DLD1 (cell line): ENCODE results near the gene GRK2.

ENCODE experiments used
- in situ Hi-C: cut with HindIII; loops from 2 replicates; pipeline ENCODE4 v1.10.0; 2017; ENCODE audit warnings: low sequenced_read_pairs

GRK2 gene

DNA sequence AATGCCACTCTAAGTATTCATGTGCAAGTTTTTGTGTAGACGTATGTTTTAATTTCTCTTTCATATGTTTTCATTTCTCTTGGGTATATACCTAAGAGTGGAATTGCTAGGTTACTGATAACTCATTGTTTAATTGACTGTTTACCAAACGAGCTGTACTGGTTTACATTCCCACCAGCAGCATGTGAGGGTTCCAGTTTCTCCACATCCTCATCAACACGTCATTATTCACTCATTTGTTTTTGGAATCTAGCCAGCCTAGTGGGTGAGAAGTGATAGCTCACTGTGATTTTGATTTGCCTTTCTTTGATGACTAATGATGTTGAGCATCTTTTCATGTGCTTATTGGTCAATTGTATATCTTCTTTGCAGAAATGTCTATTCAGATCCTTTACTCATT lies 26.8 kb downstream of the GRK2 start:
- in situ Hi-C loops = no loop called here

DNA sequence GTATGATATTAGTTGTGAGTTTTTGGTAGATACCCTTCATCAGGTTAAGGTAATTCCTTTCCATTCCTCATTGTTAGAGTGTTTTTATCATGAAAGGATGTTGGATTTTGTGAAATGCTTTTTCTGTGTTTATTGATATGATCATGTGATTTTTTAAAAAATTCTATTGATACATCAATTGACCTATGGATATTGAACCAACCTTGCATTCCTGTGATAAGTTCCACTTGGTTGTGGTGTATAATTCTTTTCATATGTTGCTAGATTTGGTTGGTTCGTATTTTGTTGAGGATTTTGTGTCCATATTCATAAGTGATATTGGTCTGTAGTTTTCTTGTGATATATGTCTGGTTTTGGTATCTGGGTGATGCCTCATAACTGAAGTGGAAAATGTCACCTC lies 29.6 kb downstream of the GRK2 start:
- in situ Hi-C loops = no loop called here

DNA sequence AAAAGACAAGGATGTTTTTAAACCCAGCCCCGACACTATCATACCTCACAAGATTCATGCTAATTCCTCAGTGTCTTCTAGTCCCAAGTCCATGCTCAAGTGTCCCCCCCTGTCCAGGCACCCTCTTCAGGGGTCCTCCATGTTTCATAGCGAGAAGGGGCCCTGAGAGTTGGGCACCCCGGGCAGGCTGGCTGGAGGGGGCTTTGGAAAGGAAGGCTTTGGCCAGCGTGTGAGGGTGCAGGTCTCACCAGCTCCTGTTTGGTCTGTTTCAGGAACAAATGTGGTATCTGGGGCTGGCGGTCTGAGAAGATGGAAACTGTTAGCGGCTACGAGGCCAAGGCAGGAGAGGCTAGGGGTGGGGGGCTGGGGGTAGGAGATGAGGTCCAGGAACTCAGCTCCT lies 32.5 kb downstream of the GRK2 start:
- in situ Hi-C loops = no loop called here

DNA sequence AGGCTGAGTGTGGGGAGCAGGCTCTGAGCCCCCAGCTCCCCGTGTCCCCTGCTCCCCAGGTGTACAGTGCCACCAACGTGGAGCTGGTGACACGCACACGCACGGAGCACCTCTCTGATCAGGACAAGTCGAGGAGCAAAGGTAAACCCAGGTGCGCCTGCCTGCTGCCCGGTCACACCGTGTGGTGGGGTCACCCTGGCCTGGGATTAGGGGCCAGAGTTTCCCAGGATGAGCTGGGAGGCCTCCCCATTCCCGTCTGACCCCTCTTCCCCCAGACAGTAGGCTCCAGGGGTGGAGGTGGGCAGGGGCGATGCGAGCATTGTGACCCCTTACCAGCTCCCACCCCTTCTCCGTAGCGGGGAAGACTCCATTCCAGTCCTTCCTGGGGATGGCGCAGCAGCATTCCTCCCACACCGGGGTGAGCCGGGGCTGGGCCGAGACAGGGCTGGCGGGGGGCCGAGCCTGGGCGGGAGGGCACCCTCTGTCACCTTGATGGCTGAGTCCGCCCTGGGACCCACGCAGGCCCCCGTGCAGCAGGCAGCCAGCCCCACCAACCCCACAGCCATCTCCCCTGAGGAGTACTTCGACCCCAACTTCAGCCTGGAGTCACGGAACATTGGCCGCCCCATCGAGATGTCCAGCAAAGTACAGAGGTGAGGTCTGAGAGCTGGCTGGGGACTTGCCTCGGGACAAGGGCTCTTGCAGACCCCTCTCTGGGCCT lies 33.4 kb downstream of the GRK2 start:
- in situ Hi-C loops = no loop called here

DNA sequence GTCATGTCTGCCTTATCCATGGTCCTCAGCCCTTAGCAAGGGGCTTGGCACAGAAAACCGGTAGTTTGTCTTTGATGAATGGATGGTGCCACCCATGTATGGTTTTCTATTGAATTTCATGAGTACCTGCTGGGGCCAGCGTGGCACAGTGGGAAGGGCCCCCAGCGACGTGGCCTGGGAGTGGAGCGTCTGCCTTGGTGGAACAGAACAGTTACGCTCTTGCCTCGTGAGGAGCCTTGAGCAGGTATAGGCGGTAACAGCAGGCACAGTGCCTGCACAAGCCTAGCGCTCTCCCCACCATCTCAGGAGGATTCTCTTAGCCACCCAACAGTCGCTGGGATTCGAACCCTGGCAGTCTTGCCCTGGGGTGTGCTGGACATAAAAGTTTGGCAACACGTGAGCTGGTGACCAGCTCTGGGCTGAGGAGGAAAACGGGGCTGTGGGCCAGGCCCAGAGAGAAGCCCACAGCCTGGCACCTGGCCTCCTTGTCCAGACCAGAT lies 34.0 kb downstream of the GRK2 start:
- in situ Hi-C loops = no loop called here

DNA sequence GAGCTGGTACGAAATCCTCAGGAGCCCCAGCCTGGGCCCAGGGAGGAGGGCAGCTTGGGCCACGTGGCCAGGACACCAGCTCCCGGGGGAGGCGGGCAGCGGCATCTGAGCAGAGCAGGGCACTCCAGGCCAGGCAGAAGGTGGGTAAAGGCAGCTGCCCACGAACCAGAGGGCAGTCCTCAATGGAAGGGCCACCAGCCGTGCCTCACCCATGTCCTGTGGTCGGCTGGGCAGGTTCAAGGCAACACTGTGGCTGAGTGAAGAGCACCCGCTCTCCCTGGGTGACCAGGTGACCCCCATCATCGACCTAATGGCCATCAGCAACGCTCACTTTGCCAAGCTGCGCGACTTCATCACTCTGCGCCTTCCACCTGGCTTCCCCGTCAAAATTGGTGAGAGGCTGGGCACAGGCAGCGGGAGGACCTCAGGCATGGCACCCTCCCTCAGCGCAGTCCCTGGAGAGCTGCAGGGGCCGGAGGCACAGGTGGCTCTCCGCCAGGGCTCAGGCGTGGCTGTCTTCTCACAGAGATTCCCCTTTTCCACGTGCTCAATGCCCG lies 34.6 kb downstream of the GRK2 start:
- in situ Hi-C loops = no loop called here

DNA sequence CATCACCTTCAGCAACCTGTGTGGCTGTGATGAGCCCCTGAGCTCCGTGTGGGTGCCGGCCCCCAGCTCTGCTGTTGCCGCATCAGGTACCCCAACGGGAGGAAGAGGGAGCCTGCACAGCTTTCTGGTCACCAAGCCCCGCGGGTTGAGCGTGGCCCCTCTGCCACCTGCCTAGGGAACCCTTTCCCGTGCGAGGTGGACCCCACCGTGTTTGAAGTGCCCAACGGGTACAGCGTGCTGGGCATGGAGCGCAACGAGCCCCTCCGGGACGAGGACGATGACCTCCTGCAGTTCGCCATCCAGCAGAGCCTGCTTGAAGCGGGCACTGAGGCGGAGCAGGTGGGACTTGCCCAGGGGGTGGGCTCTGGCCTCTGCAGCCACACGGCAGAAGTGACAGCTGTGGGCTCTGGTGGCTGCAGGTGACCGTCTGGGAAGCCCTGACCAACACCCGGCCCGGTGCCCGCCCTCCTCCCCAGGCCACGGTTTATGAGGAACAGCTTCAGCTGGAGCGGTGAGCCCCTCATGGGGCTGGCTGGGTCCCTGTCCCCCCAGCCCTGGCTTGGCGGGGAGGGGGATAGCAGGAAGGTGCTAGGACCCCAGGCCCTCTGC lies 35.1 kb downstream of the GRK2 start:
- in situ Hi-C loops = no loop called here

DNA sequence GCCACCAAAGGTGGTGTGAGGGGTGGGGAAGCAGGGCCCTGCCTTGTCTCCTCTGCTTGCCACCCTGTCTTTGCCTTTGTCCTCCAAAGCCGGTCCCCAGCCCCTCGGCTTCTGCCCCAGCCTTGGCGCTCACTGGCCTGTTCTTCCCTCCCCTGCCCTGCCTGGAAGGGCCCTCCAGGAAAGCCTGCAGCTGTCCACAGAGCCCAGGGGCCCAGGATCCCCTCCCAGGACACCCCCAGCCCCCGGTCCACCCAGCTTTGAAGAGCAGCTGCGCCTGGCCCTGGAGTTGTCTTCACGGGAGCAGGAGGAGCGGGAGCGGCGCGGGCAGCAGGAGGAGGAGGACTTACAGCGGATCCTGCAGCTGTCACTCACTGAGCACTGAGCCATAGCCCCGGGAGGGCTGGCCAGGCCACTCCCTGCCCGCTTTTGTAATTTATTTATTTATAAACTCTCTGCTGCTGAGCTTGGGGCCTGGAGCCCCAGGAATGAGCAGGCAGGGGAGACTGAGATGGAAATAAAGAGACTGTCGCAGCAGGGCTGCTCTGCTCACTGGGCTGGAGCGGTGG lies 35.8 kb downstream of the GRK2 start:
- in situ Hi-C loops = no loop called here

DNA sequence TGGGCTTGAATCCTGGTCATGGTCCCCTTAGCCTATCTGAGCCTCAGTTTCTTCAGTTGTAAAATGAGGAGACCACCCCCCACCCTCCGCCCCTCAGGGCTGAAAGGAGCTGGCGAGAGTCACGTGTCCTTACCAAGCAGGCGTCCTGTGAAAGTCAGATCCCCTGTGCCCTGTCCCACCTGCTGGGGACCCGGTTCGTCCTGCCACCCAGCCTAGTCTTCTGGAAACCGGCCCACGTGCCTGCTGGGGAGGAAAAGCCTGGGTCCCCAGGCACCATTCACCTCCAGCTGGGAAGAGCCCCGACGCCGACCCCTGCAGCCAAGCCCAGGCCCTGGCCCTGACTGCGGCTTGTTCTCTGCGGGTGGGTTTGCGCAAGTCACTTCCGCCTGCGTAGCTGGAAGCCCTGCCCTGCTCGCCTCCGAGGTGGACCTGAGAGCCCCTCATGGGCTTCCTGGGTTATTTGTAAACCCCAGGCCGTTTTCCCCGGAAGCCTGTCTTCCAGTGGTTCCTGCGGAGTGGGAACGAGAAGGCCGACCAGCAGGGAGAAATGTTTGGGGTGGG lies 36.4 kb downstream of the GRK2 start:
- in situ Hi-C loops = no loop called here

DNA sequence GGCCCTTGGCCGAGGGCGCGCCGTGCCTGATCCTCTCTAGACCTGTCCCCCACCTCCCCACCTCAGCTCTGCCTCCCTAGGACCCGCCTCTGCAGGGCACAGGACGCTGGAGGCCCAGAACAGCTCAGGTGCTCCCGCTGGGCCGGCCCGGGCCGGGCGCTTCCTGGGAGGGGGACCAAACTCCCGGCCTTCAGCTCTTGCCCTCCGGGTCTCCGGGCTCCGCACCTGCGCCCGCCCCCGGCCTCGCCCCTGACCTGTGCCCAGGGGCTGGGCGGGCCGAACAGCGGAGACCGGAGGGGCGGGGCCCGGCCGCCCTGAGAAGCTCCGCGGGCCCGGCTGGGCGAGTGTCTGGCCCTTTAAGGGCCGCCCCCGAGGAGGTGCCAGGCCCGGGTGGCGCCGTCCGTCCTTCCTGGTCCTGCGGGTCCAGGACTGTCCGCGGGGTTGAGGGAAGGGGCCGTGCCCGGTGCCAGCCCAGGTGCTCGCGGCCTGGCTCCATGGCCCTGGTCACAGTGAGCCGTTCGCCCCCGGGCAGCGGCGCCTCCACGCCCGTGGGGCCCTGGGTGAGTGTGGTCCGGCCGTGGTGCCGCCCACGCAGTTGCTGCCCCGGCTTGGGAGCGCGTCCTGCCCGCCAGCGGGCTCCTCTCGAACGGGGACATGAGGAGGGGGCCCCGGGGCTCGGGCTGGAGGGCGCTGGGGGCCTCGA lies 37.0 kb downstream of the GRK2 start, which contains the start of gene SSH3:
TSS of gene SSH3 (plus strand) at position 399 of the 703 bp plus-strand sequence. CDS start at position 495, 96 bp downstream.
- in situ Hi-C loops = no loop called here

DNA sequence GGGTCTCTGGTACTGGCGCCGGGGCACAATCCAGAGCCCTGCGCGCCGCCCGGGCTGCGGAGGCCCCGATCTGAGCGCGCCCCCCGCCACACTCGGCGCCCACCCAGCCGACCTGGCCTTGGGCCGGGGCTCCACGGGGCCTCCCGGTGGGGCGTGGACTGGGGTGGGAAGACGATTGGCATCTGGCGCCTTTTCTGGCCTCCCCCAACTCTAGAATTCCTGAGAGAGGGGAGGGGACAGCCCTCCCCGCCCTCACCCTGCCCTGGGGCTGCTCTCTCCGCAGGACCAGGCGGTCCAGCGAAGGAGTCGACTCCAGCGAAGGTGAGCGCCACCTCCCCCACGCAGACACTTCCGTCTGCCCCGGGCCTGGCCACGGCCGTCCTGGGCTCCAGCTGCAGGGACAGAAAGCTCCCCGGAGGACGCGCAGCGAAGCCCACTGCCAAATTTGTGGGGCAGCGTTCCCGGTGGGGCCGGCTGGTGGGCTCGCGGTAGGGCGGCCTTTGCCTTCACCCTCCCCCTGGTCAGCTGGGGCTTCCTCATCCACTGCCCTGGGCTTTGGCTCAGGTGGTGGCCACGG lies 37.6 kb downstream of the GRK2 start:
- in situ Hi-C loops = no loop called here

DNA sequence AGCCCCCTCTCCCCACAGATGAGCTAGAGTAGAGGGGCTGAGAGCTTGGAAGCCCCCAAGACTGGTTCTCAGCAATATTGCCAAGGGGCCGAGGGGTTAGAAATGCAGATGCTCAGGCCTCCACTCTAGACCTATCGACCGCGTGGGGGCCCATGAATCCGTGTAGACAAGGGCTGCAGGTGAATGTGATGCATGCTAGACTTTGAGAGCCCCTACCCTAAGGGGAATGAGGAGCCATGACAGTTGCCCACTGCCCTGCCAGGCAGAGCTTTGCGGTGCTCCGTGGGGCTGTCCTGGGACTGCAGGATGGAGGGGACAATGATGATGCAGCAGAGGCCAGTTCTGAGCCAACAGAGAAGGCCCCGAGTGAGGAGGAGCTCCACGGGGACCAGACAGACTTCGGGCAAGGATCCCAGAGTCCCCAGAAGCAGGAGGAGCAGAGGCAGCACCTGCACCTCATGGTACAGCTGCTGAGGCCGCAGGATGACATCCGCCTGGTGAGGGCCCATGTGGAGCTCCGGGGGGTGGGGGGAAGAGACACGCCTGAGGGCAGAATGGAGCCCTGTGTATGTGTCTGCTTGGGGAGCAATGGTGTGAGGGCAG lies 38.3 kb downstream of the GRK2 start:
- in situ Hi-C loops = no loop called here

DNA sequence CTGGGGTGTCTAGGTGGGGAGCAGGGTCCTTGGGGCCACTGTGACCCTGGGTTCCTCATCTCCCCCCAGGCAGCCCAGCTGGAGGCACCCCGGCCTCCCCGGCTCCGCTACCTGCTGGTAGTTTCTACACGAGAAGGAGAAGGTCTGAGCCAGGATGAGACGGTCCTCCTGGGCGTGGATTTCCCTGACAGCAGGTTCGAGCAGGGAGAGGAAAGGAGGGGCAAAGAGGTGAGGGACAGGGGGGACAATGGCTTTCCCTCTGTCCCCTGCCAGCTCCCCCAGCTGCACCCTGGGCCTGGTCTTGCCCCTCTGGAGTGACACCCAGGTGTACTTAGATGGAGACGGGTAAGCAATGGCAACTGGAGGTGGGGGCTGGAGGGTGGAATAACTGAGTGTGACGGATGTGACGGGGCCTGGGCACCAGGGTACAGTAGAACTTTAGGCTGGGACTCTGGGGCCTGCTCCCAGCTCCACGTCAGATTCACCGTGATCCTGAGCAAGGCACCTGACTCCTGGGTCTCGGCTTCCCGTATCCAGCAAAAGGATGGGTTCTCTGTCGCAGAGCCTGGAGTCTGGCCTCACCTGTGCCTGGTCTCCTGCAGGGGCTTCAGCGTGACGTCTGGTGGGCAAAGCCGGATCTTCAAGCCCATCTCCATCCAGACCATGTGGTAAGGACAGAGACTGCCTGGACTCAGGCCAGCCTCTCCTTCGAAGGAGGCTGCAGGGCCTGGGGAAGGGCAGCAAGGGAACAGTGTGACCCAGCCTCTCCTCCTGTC lies 40.7 kb downstream of the GRK2 start:
- in situ Hi-C loops = no loop called here

DNA sequence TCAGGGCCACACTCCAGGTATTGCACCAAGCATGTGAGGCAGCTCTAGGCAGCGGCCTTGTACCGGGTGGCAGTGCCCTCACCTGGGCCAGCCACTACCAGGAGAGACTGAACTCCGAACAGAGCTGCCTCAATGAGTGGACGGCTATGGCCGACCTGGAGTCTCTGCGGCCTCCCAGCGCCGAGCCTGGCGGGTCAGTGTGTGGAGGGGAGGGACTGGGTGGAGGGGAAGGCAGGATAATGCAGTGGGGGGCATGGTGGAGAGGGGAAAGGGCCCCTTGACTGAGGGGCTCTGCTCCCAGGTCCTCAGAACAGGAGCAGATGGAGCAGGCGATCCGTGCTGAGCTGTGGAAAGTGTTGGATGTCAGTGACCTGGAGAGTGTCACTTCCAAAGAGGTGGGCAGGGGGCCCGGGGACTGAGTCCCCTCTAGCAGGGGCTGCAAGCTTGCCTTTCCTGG lies 41.3 kb downstream of the GRK2 start:
- in situ Hi-C loops = no loop called here

DNA sequence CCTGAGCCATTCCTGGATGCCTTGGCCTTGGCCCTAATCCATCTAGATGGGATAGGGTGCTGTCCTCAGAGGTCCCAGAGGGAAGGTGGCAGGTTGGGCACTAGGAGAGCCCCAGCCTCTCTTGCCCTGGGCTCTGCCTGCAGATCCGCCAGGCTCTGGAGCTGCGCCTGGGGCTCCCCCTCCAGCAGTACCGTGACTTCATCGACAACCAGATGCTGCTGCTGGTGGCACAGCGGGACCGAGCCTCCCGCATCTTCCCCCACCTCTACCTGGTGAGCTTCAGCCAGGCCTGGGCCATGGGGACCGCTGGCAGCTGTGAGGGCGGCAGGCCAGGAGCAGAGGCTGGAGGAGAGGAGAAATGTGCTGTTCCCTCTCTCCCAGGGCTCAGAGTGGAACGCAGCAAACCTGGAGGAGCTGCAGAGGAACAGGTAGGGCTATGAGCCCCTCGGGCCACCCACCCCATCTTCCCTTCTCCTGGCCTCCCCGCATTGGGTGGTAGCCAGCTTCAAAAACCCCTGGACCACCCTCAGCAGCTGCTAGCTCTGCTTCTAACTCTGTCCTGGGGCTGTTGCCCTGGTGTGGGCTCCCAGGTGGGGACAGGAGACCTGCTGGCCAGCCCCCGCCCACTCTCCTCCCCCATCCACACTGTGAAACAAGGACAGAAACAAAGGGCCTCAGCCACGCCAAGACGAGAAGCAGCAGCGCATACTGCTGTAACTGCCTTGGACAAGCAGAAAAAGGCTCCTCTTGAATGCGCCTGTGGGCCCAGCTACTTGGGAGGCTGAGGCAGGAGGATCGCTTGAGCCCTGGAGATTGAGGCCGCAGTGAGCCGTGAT lies 42.0 kb downstream of the GRK2 start:
- in situ Hi-C loops = no loop called here

DNA sequence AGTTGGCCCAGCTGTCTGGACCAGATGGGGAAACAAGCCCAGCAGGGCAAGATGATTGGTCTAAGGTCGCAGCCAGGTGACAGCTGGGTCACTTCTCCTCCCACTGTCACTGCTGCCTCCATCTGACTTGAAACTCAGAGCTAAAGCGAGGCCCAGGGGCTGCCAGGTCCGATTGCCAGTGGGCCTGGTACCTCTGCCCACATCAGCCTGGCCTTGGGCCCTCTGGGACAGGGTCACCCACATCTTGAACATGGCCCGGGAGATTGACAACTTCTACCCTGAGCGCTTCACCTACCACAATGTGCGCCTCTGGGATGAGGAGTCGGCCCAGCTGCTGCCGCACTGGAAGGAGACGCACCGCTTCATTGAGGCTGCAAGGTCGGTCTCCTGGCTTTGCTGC lies 42.9 kb downstream of the GRK2 start:
- in situ Hi-C loops = no loop called here

DNA sequence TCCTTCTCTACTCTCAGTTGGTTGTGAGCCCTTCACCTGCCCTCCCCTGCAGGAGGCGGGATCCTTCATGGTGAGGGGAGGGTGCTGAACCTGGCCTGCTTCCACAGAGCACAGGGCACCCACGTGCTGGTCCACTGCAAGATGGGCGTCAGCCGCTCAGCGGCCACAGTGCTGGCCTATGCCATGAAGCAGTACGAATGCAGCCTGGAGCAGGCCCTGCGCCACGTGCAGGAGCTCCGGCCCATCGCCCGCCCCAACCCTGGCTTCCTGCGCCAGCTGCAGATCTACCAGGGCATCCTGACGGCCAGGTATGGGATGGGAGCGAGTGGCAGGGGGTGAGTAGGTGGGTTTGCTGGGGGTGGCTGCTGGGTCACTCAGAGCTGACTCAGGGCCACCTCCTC lies 43.4 kb downstream of the GRK2 start:
- in situ Hi-C loops = no loop called here

DNA sequence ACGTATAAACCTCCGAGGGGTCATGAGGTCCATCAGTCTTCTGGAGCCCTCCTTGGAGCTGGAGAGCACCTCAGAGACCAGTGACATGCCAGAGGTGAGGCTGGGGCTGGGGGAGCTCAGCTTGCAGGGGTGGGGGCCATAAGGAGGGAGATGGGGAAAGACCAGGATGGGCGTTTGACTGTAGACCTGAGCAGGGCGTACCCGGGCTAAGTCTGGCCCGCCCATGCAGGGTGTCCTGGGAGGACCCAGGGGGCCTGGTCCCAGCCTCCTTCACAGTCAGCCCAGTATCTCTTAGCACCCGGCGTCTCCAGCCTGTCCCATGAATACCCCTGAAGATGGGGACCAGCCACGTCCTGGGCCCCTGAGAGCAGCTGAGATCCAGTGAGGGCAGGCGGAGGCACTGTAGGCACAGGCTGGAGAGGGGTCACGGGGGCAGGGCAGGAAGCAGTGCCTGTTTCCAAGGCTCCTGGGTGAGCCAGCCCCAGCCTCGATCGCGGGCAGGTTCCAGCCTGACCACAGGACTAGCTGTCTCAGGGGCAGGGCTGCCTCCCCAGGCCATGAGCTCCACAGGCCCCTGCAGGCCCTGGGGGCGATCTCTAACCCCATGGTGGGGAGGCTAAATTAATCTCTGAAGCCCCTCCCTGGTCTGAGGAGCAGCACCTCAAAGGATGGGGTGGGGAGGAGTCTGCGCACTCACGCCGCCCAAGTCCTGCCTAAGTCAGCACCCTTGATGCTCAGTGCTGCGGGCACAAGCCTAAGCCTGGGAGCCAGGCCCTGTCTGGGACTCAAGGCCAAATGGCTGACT lies 44.2 kb downstream of the GRK2 start:
- in situ Hi-C loops = no loop called here
